Mucosa of gallbladder (tissue), 1 donor: Measurements from ENCODE around the gene ANK3. TPM values are rescaled to one million over a fixed set of nuclear protein-coding genes. Genes with fewer than 3 reads are reported as not detected.

ENCODE experiments used
- DNase-seq: peaks from one replicate; pipeline ENCODE4 v3.0.0-alpha.2; 2020; ENCODE audit warnings: low spot score
- total RNA-seq: library from RNA; stranded (reverse); gene quantifications from one replicate; pipeline ENCODE4 v1.2.1, GENCODE V29; 2021
- donor health status: DM: no; HTN: no; CAD: no.

The ANK3 gene
- total RNA-seq, 1 donor from 2014 or later = 169 TPM

- DNase-seq = no peak
These were observed 108.3 kb downstream of the ANK3 start for GRCh38 chr10:60281331-60281730.

GRCh38 chr10:60280475-60280874, 109.2 kb downstream of the ANK3 start:
- DNase-seq = no peak

GRCh38 chr10:60277656-60278055, 112.0 kb downstream of the ANK3 start:
- no peak for DNase-seq

GRCh38 chr10:60276232-60276631, 113.4 kb downstream of the ANK3 start:
- no peak for DNase-seq

- DNase-seq = no peak
These were observed 118.2 kb downstream of the ANK3 start for GRCh38 chr10:60271319-60272040.

GRCh38 chr10:60270426-60270825, 119.2 kb downstream of the ANK3 start:
- no peak for DNase-seq

- DNase-seq = no peak
These were observed 121.9 kb downstream of the ANK3 start for GRCh38 chr10:60267802-60268201.

GRCh38 chr10:60266513-60266912, 123.2 kb downstream of the ANK3 start:
- DNase-seq = no peak

- no peak for DNase-seq
These were observed 127.0 kb downstream of the ANK3 start for GRCh38 chr10:60262647-60263126.

- DNase-seq = no peak
These were observed 129.4 kb downstream of the ANK3 start for GRCh38 chr10:60260321-60260720.

- DNase-seq = no peak
These were observed 131.3 kb downstream of the ANK3 start for GRCh38 chr10:60258429-60258797.

- no peak for DNase-seq
These were observed 131.8 kb downstream of the ANK3 start for GRCh38 chr10:60257767-60258428.

- DNase-seq = no peak
These were observed 134.9 kb downstream of the ANK3 start for GRCh38 chr10:60254776-60255175.

GRCh38 chr10:60253484-60253883, 136.2 kb downstream of the ANK3 start:
- DNase-seq = no peak

- no peak for DNase-seq
These were observed 137.0 kb downstream of the ANK3 start for GRCh38 chr10:60252688-60253087.

GRCh38 chr10:60246382-60246781, 143.3 kb downstream of the ANK3 start:
- DNase-seq = no peak

- no peak for DNase-seq
These were observed 150.4 kb downstream of the ANK3 start for GRCh38 chr10:60239228-60239627.

GRCh38 chr10:60238759-60239100, 150.9 kb downstream of the ANK3 start:
- no peak for DNase-seq

- DNase-seq = no peak
These were observed 151.5 kb downstream of the ANK3 start for GRCh38 chr10:60237977-60238758.

GRCh38 chr10:60236869-60237524, 152.7 kb downstream of the ANK3 start:
- DNase-seq = peak; percentile 38

- DNase-seq = no peak
These were observed 154.7 kb downstream of the ANK3 start for GRCh38 chr10:60235001-60235400.

GRCh38 chr10:60234551-60234950, 155.1 kb downstream of the ANK3 start:
- no peak for DNase-seq
